Hematopoietic multipotent progenitor cell (in vitro differentiated cells): ENCODE results near the gene DUS4L. TPM values are rescaled to one million over a fixed set of nuclear protein-coding genes. Genes with fewer than 3 reads are reported as not detected.
A peak's percentile ranks its signal among the peaks of the same experiment; 100 is the strongest.

Source experiments
- DNase-seq, 3 donors: peaks; one replicate each; pipeline ENCODE4 v3.0.0-alpha.2; 2011 to 2015; ENCODE audit warnings: low read depth in 2 of 3, low spot score in 2 of 3
- total RNA-seq: library from RNA; depleted of rRNA; stranded (reverse); fragments of >200 nt; gene quantifications from one replicate; pipeline ENCODE4 v1.2.3, GENCODE V29; 2012

The DUS4L gene
- total RNA-seq, 1 donor, result 5.1 TPM

GRCh38 chr7:107579885-107580715 lies 16.3 kb downstream of the DUS4L start, which contains the start of gene BCAP29:
Gene BCAP29, plus strand, starts transcription at chr7:107580246. Its CDS starts 527 bp downstream, at chr7:107580773.
- peak; percentile 42 to 80 (median 76) for DNase-seq

DNA sequence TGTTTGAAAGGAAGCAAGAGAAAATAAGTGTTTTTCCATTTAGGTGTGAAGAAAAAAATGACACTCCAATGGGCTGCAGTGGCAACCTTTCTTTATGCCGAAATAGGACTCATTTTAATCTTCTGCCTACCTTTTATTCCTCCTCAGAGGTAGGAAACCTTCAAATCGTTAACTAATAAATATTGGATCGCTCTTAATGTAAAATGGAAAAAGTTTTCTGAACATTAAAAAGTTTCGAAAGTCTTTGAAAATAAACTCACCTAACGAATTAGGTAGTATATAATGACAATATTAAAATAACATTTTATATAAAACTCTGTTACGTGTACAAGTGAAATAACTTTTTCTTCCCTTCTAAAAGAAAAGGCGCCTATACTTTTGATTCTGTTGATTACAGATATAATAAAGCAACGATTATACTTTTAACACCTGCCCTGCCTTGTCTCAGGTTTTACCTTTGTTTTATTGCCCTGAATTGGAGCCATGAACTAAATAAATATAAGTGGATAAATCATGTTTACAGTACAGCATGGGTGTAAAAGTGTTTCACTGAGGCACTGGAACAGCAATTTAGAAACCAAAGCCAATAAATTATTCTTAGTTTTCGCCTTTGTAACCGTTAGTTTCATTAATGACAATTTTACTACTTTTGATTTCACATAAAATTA lies 17.1 kb downstream of the DUS4L start:
- DNase-seq, result no peak

GRCh38 chr7:107581387-107582013 lies 17.7 kb downstream of the DUS4L start:
- DNase-seq, result no peak

- DNase-seq, result no peak
Measured at GRCh38 chr7:107582875-107583274, 19.1 kb downstream of the DUS4L start.

- no peak for DNase-seq
Measured at GRCh38 chr7:107584716-107585115, 20.9 kb downstream of the DUS4L start.

GRCh38 chr7:107588529-107589130 lies 24.9 kb downstream of the DUS4L start:
- no peak for DNase-seq

DNA sequence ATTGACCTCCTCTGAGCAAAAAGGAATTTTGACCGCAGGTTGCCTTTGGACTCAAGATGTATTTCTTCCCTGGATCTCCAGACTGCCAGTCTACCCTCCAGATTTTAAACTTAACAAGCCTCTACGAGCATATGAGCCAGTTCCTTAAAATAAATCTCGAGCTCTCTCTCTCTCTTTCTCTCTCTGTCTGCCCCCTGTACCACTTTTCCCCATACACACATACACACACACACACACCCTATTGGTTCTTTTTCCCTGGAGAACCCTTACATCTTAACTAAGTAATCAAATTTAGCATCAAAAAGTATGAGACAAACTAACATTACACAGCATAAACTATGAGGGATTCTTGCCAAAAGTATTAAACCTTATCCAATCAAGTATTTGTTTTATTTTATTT lies 27.6 kb downstream of the DUS4L start:
- no peak for DNase-seq

GRCh38 chr7:107592361-107593024 lies 28.7 kb downstream of the DUS4L start:
- DNase-seq, result no peak

DNA sequence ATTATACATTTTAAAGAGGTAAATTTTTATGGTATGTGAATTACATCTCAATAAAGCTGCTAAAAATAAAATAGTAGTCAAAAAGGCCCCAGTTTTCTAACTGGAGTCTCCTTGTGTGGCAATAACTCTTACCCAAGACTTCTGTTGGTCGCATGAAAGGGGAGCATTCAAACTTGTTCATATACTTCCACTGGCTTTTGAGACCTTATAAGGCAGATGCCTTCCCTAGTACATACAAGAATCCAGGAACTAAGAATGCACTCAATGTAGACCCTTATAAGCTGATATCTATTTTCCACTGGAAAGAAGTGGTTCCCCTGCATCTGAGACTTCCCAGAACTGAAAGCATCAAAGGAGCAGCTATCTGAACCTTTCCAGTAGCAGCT lies 29.2 kb downstream of the DUS4L start:
- DNase-seq, result no peak

GRCh38 chr7:107594961-107595737 lies 31.4 kb downstream of the DUS4L start:
- DNase-seq, result no peak

DNA sequence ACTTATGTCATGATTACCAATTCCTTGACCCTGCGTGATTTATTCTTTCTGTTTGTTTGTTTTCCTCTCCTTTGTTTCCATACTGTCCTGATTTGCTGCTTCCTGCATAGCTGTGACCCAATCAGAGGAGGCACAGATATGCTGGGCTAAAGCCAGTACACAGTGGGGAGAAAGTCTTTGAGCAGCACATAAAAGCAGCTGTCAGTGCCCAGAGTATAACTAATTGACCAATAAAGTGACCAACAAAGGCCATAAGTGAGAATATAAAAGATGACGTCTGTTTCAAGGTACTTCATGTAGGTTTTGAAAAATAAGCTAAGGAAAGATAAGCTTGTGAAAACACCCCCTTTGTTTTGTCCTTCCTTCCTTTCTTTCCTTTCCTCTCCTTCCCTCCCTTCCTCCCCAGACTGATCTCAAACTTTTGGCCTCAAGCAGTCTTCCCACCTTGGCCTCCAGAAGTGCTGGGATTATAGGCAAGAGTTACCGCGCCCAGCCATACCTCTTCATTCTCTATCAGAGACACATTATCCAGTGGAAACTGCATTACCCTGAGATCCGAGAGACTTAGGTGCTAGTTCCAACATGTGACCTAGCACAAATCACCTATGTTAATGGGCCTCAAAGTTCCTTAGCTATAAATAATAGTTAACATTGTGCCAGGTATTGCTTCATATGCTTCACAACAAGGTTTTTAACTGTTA lies 33.3 kb downstream of the DUS4L start:
- no peak for DNase-seq

DNA sequence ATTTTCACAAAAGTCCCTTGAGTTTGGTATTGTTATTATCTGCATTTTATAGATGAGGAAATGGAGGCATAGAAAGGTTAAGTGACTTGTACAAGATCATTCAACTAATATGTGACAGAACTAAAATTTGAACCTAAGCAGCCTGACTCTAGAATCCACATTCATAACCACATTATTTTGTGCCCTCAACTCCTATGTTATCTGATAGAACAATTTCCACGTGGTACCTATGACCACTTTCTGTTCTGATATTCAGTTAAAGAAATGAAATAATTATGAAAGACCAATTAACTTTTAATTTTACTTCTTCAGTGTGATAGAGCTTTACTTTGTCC lies 33.8 kb downstream of the DUS4L start:
- no peak for DNase-seq

GRCh38 chr7:107597953-107598352 lies 34.2 kb downstream of the DUS4L start:
- DNase-seq, result no peak

- DNase-seq, result no peak
Measured at GRCh38 chr7:107599262-107599661, 35.5 kb downstream of the DUS4L start.

GRCh38 chr7:107600816-107601215 lies 37.0 kb downstream of the DUS4L start:
- no peak for DNase-seq

- DNase-seq, result no peak
Measured at GRCh38 chr7:107605218-107605815, 41.5 kb downstream of the DUS4L start.

DNA sequence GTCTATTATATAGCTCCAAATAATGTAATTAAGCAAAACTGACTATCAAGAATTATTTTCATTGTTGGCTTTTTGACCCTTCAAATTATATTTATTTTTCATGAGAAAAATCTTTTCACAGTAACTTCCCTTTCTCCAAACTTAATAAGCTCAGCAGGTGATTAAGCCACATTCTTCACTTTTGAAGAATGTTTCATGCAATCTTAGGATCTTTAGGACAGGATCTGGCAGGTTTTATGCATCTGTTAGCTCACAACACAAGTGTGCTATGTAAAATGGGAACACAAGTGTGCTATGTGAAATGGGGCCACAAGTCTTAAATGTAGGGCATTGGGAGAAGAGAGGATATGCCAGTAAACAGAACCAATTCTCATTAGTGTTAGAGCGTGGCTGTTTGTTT lies 42.5 kb downstream of the DUS4L start:
- no peak for DNase-seq

DNA sequence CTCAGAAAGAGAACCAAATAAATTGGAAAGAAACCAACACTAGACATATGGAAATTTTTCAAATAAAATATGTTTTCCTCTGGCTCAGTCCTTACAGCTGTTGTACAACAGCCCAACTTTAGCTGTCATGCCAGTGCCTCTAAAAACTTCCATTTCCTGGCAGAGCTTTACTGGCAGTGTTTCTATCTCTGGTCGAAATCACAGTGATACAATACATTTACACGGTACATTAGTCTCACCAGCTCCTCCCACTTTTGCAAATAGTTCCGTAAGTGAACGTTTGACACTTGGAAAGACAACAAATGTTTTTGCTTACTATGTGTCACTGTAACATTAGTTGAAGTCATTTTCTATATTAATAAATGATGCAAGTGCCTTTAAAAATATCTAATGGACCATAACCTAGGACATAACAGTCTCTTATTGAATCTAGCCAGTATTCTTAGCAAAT lies 46.1 kb downstream of the DUS4L start:
- DNase-seq, result no peak

DNA sequence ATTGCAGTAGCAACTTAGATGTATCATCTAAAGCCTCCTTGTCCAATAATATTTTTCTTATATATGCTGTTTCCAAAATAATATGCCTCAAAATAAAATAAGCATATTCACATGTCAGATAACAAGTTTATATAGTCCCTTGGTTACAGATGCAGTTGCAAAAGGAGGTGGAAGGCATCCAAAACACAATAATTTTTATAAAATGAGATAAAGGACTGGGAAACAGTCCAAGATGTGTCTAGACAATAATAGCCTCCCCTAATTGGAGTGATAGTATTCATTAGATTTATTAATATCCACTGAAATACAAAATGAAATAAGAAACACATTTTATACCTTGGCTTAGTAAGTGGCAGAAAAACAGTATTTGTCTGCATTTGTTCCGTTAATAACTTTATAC lies 46.6 kb downstream of the DUS4L start:
- no peak for DNase-seq
